Natural killer cell (primary cell): ENCODE data around the gene GINS1. TPM values are rescaled to one million over a fixed set of nuclear protein-coding genes. Genes with fewer than 3 reads are reported as not detected.

Experiments
- ATAC-seq, 3 donors: fragments of 150-1000 bp in 2 of 3; fragments of 200-7000 bp in 1 of 3; cut with Tn5 transposase; 1 replicate in 1 of 3; 2 replicates in 2 of 3; pipeline ENCODE4 v1.10.0; 2021; ENCODE audit warnings: mild to moderate bottlenecking in 2 of 3, moderate library complexity in 2 of 3
- DNase-seq, 2 donors: peaks; one replicate each; pipeline versions ENCODE4 v3.0.0 to v3.0.0-alpha.2; 2013 to 2021; ENCODE audit warnings: mixed read lengths in 1 of 2
- H3K27ac ChIP-seq: one replicate; pipeline ENCODE4 v1.5.1; 2013; ENCODE audit warnings: mild to moderate bottlenecking, low read length
- H3K27me3 ChIP-seq: one replicate; pipeline ENCODE4 v1.6.1; 2013; ENCODE audit warnings: low read length; ENCODE audit not compliant: control insufficient read depth, insufficient read depth
- H3K36me3 ChIP-seq: one replicate; pipeline ENCODE4 v1.6.1; 2013; ENCODE audit warnings: low read length; ENCODE audit not compliant: control insufficient read depth, insufficient read depth
- H3K4me1 ChIP-seq: one replicate; pipeline ENCODE4 v1.6.1; 2013; ENCODE audit warnings: low read length; ENCODE audit not compliant: control insufficient read depth, insufficient read depth
- H3K4me3 ChIP-seq: one replicate; pipeline ENCODE4 v1.5.1; 2013; ENCODE audit warnings: low read length
- H3K9me3 ChIP-seq: one replicate; pipeline ENCODE4 v1.6.1; 2013; ENCODE audit warnings: low read length; ENCODE audit not compliant: control insufficient read depth, insufficient read depth
- H3K27ac Mint-ChIP-seq, 2 donors: one replicate each; pipeline ENCODE4 v1.8.0; 2022; ENCODE audit warnings: mild to moderate bottlenecking in 2 of 2, mixed read lengths in 2 of 2, moderate library complexity in 1 of 2
- H3K27me3 Mint-ChIP-seq, 2 donors: one replicate each; pipeline ENCODE4 v1.8.0; 2022; ENCODE audit warnings: low read depth in 2 of 2, mixed read lengths in 2 of 2
- H3K36me3 Mint-ChIP-seq: one replicate; pipeline ENCODE4 v1.8.0; 2022; ENCODE audit warnings: mixed read lengths
- H3K4me1 Mint-ChIP-seq, 2 donors: one replicate each; pipeline ENCODE4 v1.8.0; 2022; ENCODE audit warnings: mixed read lengths in 2 of 2
- H3K4me3 Mint-ChIP-seq: one replicate; pipeline ENCODE4 v1.8.0; 2022; ENCODE audit warnings: mild to moderate bottlenecking, moderate library complexity, mixed read lengths
- H3K9me3 Mint-ChIP-seq, 2 donors: one replicate each; pipeline ENCODE4 v1.8.0; 2022; ENCODE audit warnings: mixed read lengths in 2 of 2
- whole genome bisulfite sequencing: methylation state at CpG from one replicate; pipeline ENCODE4 v1.1.7; 2013; ENCODE audit warnings: missing lambda C conversion rate; ENCODE audit not compliant: insufficient coverage; 5-methylcytosine and 5-hydroxymethylcytosine counted together
- intact Hi-C: fragments of 100-400 bp; cut with micrococcal nuclease; formaldehyde crosslinking; loops from one replicate; pipeline ENCODE4 v1.14.2; 2022
- total RNA-seq, 4 donors: library from RNA; stranded (reverse); fragments of 120-200 nt in 1 of 4; gene quantifications; one replicate each; pipeline versions ENCODE4 v1.2.3 to v1.2.4, GENCODE V29; 2013 to 2022
- TF ChIP-seq, protein P1 (sequence below): fragments of 200-600 bp; IDR thresholded peaks from one replicate; pipeline ENCODE4 v1.8.0; 2022; ENCODE audit warnings: antibody characterized with exemption

The GINS1 gene
- total RNA-seq, 3 donors from 2014 or later (not counting 1 experiment from before 2014, with no cell fraction given), result 1.3 to 1.5 (median 1.4) TPM

DNA sequence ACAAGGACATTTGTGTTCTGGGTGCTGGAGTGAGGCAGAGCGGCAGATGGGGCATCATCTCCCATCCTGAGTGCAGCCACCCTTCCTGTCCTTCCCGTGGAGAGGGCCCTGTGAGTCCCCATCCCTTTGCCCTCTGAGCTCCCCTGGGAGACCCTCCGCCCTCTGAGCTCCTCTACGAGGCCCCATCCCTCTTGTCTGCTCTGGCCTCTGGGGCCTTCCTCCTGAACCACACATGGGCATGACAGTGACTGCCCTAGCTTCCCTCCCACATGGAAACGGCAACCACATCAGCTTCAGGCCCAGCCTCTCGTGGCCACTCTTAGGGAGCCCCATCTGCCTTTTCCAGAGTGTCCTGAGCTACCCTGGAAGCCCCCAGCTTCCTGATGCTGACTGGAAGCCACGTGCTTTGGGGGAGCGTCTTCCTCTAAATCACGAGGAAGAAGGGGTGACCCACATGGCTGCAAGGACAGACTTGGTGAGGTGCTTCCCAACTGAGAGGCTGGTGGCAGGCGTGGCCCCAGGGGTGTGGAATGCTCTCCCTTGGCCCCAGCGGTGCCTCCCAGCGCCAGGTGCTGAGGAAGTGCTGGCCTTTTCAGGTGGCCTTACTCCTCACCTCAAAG lies 52.6 kb downstream of the GINS1 start:
- Histone ChIP-seq H3K27me3 (no peaks in the 10 kb centered on the region), H3K36me3 (no peaks in the 10 kb centered on the region), H3K4me3 (no peak overlapping the region), H3K9me3 (no peaks in the 10 kb centered on the region), H3K27ac (no peak overlapping the region), H3K4me1 (peaks cover 2% of the 10 kb centered on the region)
- no peaks in the 10 kb centered on the region for H3K36me3 Mint-ChIP-seq
- TF ChIP-seq, protein P1, sequence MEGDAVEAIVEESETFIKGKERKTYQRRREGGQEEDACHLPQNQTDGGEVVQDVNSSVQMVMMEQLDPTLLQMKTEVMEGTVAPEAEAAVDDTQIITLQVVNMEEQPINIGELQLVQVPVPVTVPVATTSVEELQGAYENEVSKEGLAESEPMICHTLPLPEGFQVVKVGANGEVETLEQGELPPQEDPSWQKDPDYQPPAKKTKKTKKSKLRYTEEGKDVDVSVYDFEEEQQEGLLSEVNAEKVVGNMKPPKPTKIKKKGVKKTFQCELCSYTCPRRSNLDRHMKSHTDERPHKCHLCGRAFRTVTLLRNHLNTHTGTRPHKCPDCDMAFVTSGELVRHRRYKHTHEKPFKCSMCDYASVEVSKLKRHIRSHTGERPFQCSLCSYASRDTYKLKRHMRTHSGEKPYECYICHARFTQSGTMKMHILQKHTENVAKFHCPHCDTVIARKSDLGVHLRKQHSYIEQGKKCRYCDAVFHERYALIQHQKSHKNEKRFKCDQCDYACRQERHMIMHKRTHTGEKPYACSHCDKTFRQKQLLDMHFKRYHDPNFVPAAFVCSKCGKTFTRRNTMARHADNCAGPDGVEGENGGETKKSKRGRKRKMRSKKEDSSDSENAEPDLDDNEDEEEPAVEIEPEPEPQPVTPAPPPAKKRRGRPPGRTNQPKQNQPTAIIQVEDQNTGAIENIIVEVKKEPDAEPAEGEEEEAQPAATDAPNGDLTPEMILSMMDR, result no peak
- ATAC-seq (no peak), DNase-seq (no peak)
- intact Hi-C loops, result no loop called here
- no peaks in the 10 kb centered on the region for H3K27me3 Mint-ChIP-seq
- no peak overlapping the region for H3K4me3 Mint-ChIP-seq
- no peaks in the 10 kb centered on the region for H3K4me1 Mint-ChIP-seq
- H3K27ac Mint-ChIP-seq, result no peak overlapping the region
- no peaks in the 10 kb centered on the region for H3K9me3 Mint-ChIP-seq
- WGBS, result 84% methylated on average over 12 of the region's 12 CpGs

DNA sequence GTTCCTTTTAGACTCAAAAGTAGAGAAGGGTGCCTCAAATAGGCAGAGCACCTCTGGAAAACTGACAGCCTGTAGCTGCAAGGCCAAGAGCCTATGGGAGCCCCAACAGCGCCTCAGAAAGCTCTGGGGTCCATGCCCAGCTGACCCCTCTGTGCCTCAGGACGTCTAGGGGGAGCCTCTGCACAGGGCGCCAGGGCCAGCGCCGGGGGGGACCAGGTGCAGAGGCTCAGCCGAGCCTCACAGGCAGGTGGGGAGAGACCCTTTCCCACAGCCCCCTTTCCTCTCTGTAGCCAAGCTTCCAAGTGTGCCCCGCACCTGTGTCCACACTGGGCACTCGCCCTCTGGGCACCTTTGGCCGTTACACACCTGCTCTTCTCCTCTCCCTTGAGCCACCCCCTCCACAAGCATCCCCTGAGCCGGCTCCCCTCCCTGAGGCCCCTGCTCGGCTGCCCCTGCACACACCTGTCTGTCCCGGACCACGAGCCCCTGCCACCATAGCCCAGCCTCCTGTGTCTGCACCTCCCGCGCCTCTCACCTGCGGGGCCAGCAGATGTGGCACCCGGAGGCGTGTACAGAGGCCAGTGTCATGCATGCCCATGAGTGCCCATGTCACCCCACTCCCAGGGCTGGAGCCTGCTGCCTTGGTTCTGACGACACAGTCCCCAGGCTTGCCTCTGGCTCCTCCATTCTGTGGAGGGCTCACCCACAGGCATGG lies 53.2 kb downstream of the GINS1 start:
- H3K27me3 ChIP-seq, result no peaks in the 10 kb centered on the region
- peaks cover 2% of the 10 kb centered on the region for H3K4me1 ChIP-seq
- DNase-seq (no peak), ATAC-seq (no peak)
- TF ChIP-seq, protein P1, result no peak
- no peaks in the 10 kb centered on the region for H3K36me3 ChIP-seq
- no peak overlapping the region for H3K27ac Mint-ChIP-seq
- intact Hi-C loops, result no loop called here
- no peaks in the 10 kb centered on the region for H3K9me3 Mint-ChIP-seq
- H3K9me3 ChIP-seq, result no peaks in the 10 kb centered on the region
- H3K4me3 Mint-ChIP-seq, result no peak overlapping the region
- WGBS, result 86% methylated on average over 19 of the region's 19 CpGs
- no peaks in the 10 kb centered on the region for H3K27me3 Mint-ChIP-seq
- H3K4me1 Mint-ChIP-seq, result no peaks in the 10 kb centered on the region
- H3K36me3 Mint-ChIP-seq, result no peaks in the 10 kb centered on the region
- H3K27ac ChIP-seq, result no peak overlapping the region
- H3K4me3 ChIP-seq, result no peak overlapping the region

DNA sequence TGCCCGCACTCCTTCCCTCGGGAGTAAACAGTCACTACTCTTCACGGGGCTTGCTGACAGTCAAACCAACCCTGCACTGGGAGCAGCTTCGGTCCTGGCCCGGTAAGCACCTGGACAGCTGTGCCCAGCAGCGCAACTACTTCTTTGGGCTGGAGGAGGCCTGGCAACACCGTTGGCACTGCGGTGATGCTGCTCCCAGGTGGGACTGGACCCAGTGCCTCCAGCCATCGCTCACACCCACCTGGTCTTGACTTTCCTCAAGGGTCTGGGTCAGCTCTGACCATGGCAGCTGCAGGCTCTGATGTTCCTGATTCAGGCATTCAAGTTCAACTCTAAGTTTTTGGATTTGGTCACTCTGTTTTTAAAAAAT lies 53.8 kb downstream of the GINS1 start:
- DNase-seq, result no peak
- Histone ChIP-seq H3K27me3 (no peaks in the 10 kb centered on the region), H3K36me3 (no peaks in the 10 kb centered on the region), H3K9me3 (no peaks in the 10 kb centered on the region), H3K4me1 (peaks cover 2% of the 10 kb centered on the region), H3K4me3 (no peak overlapping the region), H3K27ac (no peak overlapping the region)
- WGBS, result 92% methylated on average over 9 of the region's 9 CpGs
- intact Hi-C loops, result no loop called here
- H3K4me3 Mint-ChIP-seq, result no peak overlapping the region
- ATAC-seq, result no peak
- no peaks in the 10 kb centered on the region for H3K36me3 Mint-ChIP-seq
- no peak overlapping the region for H3K27ac Mint-ChIP-seq
- no peaks in the 10 kb centered on the region for H3K9me3 Mint-ChIP-seq
- TF ChIP-seq, protein P1, result no peak
- no peaks in the 10 kb centered on the region for H3K27me3 Mint-ChIP-seq
- no peaks in the 10 kb centered on the region for H3K4me1 Mint-ChIP-seq
